HFFc6 (cell line): Measurements from ENCODE around the gene CSNK1G1. TPM values are rescaled to one million over a fixed set of nuclear protein-coding genes. Genes with fewer than 3 reads are reported as not detected.
"Not testable (repeated sequence)": the region's sequence is repeated elsewhere in the genome, so short reads cannot be mapped to it uniquely, and the experiment has no call there.

Experiments used
- DNase-seq: peaks from one replicate; pipeline ENCODE4 v3.0.0-alpha.2; 2018
- H3K27ac Mint-ChIP-seq: 2 replicates; pipeline ENCODE4 v1.8.0; 2020; ENCODE audit warnings: mild to moderate bottlenecking, mixed read lengths
- H3K27me3 Mint-ChIP-seq: 2 replicates; pipeline ENCODE4 v1.8.0; 2021; ENCODE audit warnings: mild to moderate bottlenecking, moderate library complexity, mixed read lengths; ENCODE audit not compliant: insufficient read depth
- H3K36me3 Mint-ChIP-seq: 2 replicates; pipeline ENCODE4 v1.8.0; 2021; ENCODE audit warnings: low read depth, mixed read lengths
- H3K4me1 Mint-ChIP-seq: 2 replicates; pipeline ENCODE4 v1.8.0; 2020; ENCODE audit warnings: low read depth, mixed read lengths
- H3K4me3 Mint-ChIP-seq: 2 replicates; pipeline ENCODE4 v1.8.0; 2020; ENCODE audit warnings: mild to moderate bottlenecking, moderate library complexity, mixed read lengths
- H3K9me3 Mint-ChIP-seq: 2 replicates; pipeline ENCODE4 v1.8.0; 2020; ENCODE audit warnings: mild to moderate bottlenecking, mixed read lengths
- CTCF ChIP-seq: fragments of 200-600 bp; sonication (generic); IDR thresholded peaks from 2 replicates; pipeline ENCODE4 v1.5.0; 2021; ENCODE audit warnings: antibody characterized with exemption, mild to moderate bottlenecking
- total RNA-seq, 6 experiments: library from RNA; stranded (reverse); fragmentation: NEBNext Ultra II Directional; extraction: Animal tissue kit (Norgen Biotek cat#: 25700); gene quantifications; 2 replicates in 1 of 6; 3 replicates in 5 of 6; pipeline ENCODE4 v1.2.3, GENCODE V29; 2021

The CSNK1G1 gene
- total RNA-seq, 6 experiments from 2014 or later: 16.4 to 20.5 (median 18.6) TPM

DNA sequence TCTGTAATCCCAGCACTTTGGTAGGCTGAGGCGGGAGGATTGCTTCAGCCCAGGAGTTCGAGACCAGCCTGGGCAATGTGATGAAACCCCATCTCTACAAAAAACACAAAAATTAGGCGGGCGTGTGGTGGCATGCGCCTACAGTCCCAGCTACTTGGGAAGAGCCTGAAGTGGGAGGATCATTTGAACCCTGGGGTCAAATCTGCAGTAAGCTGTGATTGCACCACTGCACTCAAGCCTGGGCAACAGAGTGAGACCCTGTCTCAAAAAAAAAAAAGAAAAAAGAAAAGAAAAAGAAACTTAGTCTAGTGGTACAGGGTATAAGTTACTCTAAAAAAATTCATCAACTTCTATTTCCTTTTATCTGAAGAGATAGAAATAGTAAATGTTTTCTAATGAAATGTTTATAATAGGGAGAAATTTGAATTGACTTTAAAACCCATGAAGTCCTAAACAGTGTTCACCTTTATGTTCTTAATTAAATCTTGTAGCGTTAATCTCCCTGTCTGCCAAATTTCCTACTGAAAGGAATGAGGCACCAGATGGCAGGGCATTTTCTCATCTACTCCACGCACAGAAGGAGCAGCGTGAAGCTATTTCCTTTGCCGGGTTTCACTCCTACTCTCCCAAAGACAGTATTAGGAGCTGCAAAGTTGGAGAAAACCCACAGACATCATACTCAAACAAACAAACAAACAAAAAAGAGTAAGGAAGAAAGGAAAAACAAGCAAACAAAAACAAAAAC, 23.4 kb upstream of the CSNK1G1 start:
- H3K27me3 Mint-ChIP-seq: no peaks in the 10 kb centered on the region; the same call in 1 of the 2 replicates
- H3K9me3 Mint-ChIP-seq: no peaks in the 10 kb centered on the region
- peak overlapping the region; percentile 43 for H3K27ac Mint-ChIP-seq
- no peaks in the 10 kb centered on the region for H3K36me3 Mint-ChIP-seq
- H3K4me1 Mint-ChIP-seq: peaks cover 33% of the 10 kb centered on the region
- H3K4me3 Mint-ChIP-seq: peak overlapping the region; percentile 94
- no peak for DNase-seq
- no peak for TF ChIP-seq CTCF

- TF ChIP-seq CTCF: no peak
These were observed 17.4 kb upstream of the CSNK1G1 start for GRCh38 chr15:64373360-64373759.

GRCh38 chr15:64371383-64371782, 15.4 kb upstream of the CSNK1G1 start:
- not testable (repeated sequence) for H3K27ac Mint-ChIP-seq, H3K27me3 Mint-ChIP-seq, H3K9me3 Mint-ChIP-seq, H3K4me3 Mint-ChIP-seq, DNase-seq, H3K4me1 Mint-ChIP-seq, H3K36me3 Mint-ChIP-seq

More at GRCh38 chr15:64373360-64373759, 17.4 kb upstream of the CSNK1G1 start:
- H3K4me3 Mint-ChIP-seq: no peak overlapping the region
- H3K36me3 Mint-ChIP-seq: no peaks in the 10 kb centered on the region
- no peak overlapping the region for H3K27ac Mint-ChIP-seq
- no peaks in the 10 kb centered on the region for H3K27me3 Mint-ChIP-seq
- no peaks in the 10 kb centered on the region for H3K9me3 Mint-ChIP-seq
- H3K4me1 Mint-ChIP-seq: peaks cover 4% of the 10 kb centered on the region; the same call in 1 of the 2 replicates
- DNase-seq: no peak

- H3K4me3 Mint-ChIP-seq: no peak overlapping the region
- DNase-seq: no peak
- H3K27me3 Mint-ChIP-seq: no peaks in the 10 kb centered on the region
- H3K36me3 Mint-ChIP-seq: no peaks in the 10 kb centered on the region
- H3K27ac Mint-ChIP-seq: no peak overlapping the region
- H3K9me3 Mint-ChIP-seq: no peaks in the 10 kb centered on the region
- TF ChIP-seq CTCF: no peak
- peaks cover 4% of the 10 kb centered on the region; the same call in 1 of the 2 replicates for H3K4me1 Mint-ChIP-seq
These were observed 13.2 kb upstream of the CSNK1G1 start for GRCh38 chr15:64369078-64369607.

GRCh38 chr15:64361259-64361658, 5.3 kb upstream of the CSNK1G1 start:
- Mint-ChIP-seq H3K4me3 (no peak overlapping the region), H3K4me1 (peaks cover 7% of the 10 kb centered on the region), H3K36me3 (no peaks in the 10 kb centered on the region), H3K27me3 (no peaks in the 10 kb centered on the region), H3K9me3 (no peaks in the 10 kb centered on the region), H3K27ac (no peak overlapping the region)
- DNase-seq: no peak
- TF ChIP-seq CTCF: no peak

GRCh38 chr15:64356710-64357040, 702 bp upstream of the CSNK1G1 start:
- H3K9me3 Mint-ChIP-seq: no peaks in the 10 kb centered on the region
- no peaks in the 10 kb centered on the region for H3K36me3 Mint-ChIP-seq
- peak overlapping the region; percentile 93 for H3K4me3 Mint-ChIP-seq
- peak overlapping the region; percentile 94 for H3K27ac Mint-ChIP-seq
- DNase-seq: no peak
- TF ChIP-seq CTCF: peak; percentile 7; the same call in 1 of the 2 replicates
- peaks cover 3% of the 10 kb centered on the region for H3K27me3 Mint-ChIP-seq
- H3K4me1 Mint-ChIP-seq: peaks cover 21% of the 10 kb centered on the region
